ENCODE results near the gene MTREX.
"Not testable (repeated sequence)": the region's sequence is repeated elsewhere in the genome, so short reads cannot be mapped to it uniquely, and the experiment has no call there.

MTREX gene

GRCh38 chr5:55316837-55317236, 9.0 kb downstream of the MTREX start:
- peaks cover 100% of the 10 kb centered on the region for H3K79me2 ChIP-seq (ENCODE audit: low read length)
- TF ChIP-seq CTCF (IDR thresholded peaks at IDR 0.05; ENCODE audit: low read depth, low read length): no peak

GRCh38 chr5:55318237-55318636, 10.4 kb downstream of the MTREX start:
- H3K4me2 ChIP-seq (ENCODE audit: low read length); H3K27me3 ChIP-seq (ENCODE audit: low read depth, low read length); H3K4me3 ChIP-seq (ENCODE audit: low read length); H2AFZ ChIP-seq (ENCODE audit: low read depth, low read length); H3K27ac ChIP-seq (ENCODE audit: low read length); H3K4me1 ChIP-seq (ENCODE audit: low read length); H3K9ac ChIP-seq (ENCODE audit: low read length); H3K9me3 ChIP-seq (ENCODE audit: insufficient read depth, low read length); H3K36me3 ChIP-seq (replicated peaks; ENCODE audit: low read depth, low read length): not testable (repeated sequence)
- H3K79me2 ChIP-seq (ENCODE audit: low read length): peaks cover 96% of the 10 kb centered on the region
- peaks cover 25% of the 10 kb centered on the region for H4K20me1 ChIP-seq (ENCODE audit: insufficient read depth, low read length)

More at GRCh38 chr5:55316837-55317236, 9.0 kb downstream of the MTREX start:
- Histone ChIP-seq H3K9ac (ENCODE audit: low read length) (no peak overlapping the region), H3K4me2 (ENCODE audit: low read length) (no peak overlapping the region), H4K20me1 (ENCODE audit: insufficient read depth, low read length) (peaks cover 36% of the 10 kb centered on the region), H3K4me3 (ENCODE audit: low read length) (no peak overlapping the region), H3K9me3 (ENCODE audit: insufficient read depth, low read length) (no peaks in the 10 kb centered on the region), H3K27ac (ENCODE audit: low read length) (no peak overlapping the region), H3K27me3 (ENCODE audit: low read depth, low read length) (no peaks in the 10 kb centered on the region), H3K4me1 (ENCODE audit: low read length) (no peaks in the 10 kb centered on the region), H3K36me3 (replicated peaks; ENCODE audit: low read depth, low read length) (peaks cover 6% of the 10 kb centered on the region), H2AFZ (ENCODE audit: low read depth, low read length) (no peak overlapping the region)

- no peak overlapping the region for H3K9ac ChIP-seq (ENCODE audit: low read length)
- no peak overlapping the region for H3K27ac ChIP-seq (ENCODE audit: low read length)
- H2AFZ ChIP-seq (ENCODE audit: low read depth, low read length): no peak overlapping the region
- no peaks in the 10 kb centered on the region for H3K4me1 ChIP-seq (ENCODE audit: low read length)
- no peaks in the 10 kb centered on the region for H3K27me3 ChIP-seq (ENCODE audit: low read depth, low read length)
- no peak overlapping the region for H3K4me2 ChIP-seq (ENCODE audit: low read length)
- TF ChIP-seq CTCF (IDR thresholded peaks at IDR 0.05; ENCODE audit: low read depth, low read length): no peak
- no peak for TF ChIP-seq EZH2phosphoT487 (IDR thresholded peaks at IDR 0.05; ENCODE audit: low read depth)
- peaks cover 92% of the 10 kb centered on the region for H3K79me2 ChIP-seq (ENCODE audit: low read length)
- no peaks in the 10 kb centered on the region for H3K9me3 ChIP-seq (ENCODE audit: insufficient read depth, low read length)
- H3K4me3 ChIP-seq (ENCODE audit: low read length): no peak overlapping the region
- peaks cover 14% of the 10 kb centered on the region; the same call in 1 of the 2 replicates for H4K20me1 ChIP-seq (ENCODE audit: insufficient read depth, low read length)
- H3K36me3 ChIP-seq (replicated peaks; ENCODE audit: low read depth, low read length): peaks cover 3% of the 10 kb centered on the region
These were observed 11.7 kb downstream of the MTREX start for GRCh38 chr5:55319491-55319890.

- Histone ChIP-seq H3K27ac (ENCODE audit: low read length) (no peak overlapping the region), H3K9me3 (ENCODE audit: insufficient read depth, low read length) (no peaks in the 10 kb centered on the region), H3K27me3 (ENCODE audit: low read depth, low read length) (no peaks in the 10 kb centered on the region), H3K4me2 (ENCODE audit: low read length) (no peak overlapping the region), H2AFZ (ENCODE audit: low read depth, low read length) (no peak overlapping the region), H4K20me1 (ENCODE audit: insufficient read depth, low read length) (peaks cover 9% of the 10 kb centered on the region; the same call in 1 of the 2 replicates), H3K4me3 (ENCODE audit: low read length) (no peak overlapping the region), H3K79me2 (ENCODE audit: low read length) (peaks cover 84% of the 10 kb centered on the region), H3K9ac (ENCODE audit: low read length) (no peak overlapping the region), H3K4me1 (ENCODE audit: low read length) (no peaks in the 10 kb centered on the region), H3K36me3 (replicated peaks; ENCODE audit: low read depth, low read length) (peaks cover 6% of the 10 kb centered on the region)
- no peak for TF ChIP-seq CTCF (IDR thresholded peaks at IDR 0.05; ENCODE audit: low read depth, low read length)
- TF ChIP-seq EZH2phosphoT487 (IDR thresholded peaks at IDR 0.05; ENCODE audit: low read depth): no peak
These were observed 12.8 kb downstream of the MTREX start for GRCh38 chr5:55320571-55320970.

- Histone ChIP-seq H3K27ac (ENCODE audit: low read length) (no peak overlapping the region), H3K9ac (ENCODE audit: low read length) (no peak overlapping the region), H3K9me3 (ENCODE audit: insufficient read depth, low read length) (no peaks in the 10 kb centered on the region), H3K79me2 (ENCODE audit: low read length) (peaks cover 56% of the 10 kb centered on the region), H3K36me3 (replicated peaks; ENCODE audit: low read depth, low read length) (peaks cover 14% of the 10 kb centered on the region), H3K4me1 (ENCODE audit: low read length) (no peaks in the 10 kb centered on the region), H3K4me2 (ENCODE audit: low read length) (no peak overlapping the region), H2AFZ (ENCODE audit: low read depth, low read length) (no peak overlapping the region), H4K20me1 (ENCODE audit: insufficient read depth, low read length) (peaks cover 3% of the 10 kb centered on the region; the same call in 1 of the 2 replicates), H3K4me3 (ENCODE audit: low read length) (no peak overlapping the region), H3K27me3 (ENCODE audit: low read depth, low read length) (no peaks in the 10 kb centered on the region)
- TF ChIP-seq CTCF (IDR thresholded peaks at IDR 0.05; ENCODE audit: low read depth, low read length) (no peak), EZH2phosphoT487 (IDR thresholded peaks at IDR 0.05; ENCODE audit: low read depth) (no peak)
These were observed 16.2 kb downstream of the MTREX start for GRCh38 chr5:55324006-55324405.

Data from OCI-LY3 (cell line).